OCI-LY7 (cell line): ENCODE results near the gene DOCK3. TPM values are rescaled to one million over a fixed set of nuclear protein-coding genes. Genes with fewer than 3 reads are reported as not detected.

ENCODE experiments used
- BruUV-seq: library from RNA; stranded (reverse); fragments of 400-500 nt; replicated peaks from 2 replicates; lab custom pipeline; 2021; lab: Mats Ljungman, UMichigan
- CTCF ChIA-PET: fragments of 300-600 bp; sonication (Branson Sonifier 250); formaldehyde crosslinking; loops from one replicate; lab custom pipeline; 2022; ENCODE audit warnings: antibody characterized with exemption; ENCODE audit not compliant: unreplicated experiment; lab: Charles Lee
- POLR2A ChIA-PET: fragments of 300-600 bp; sonication (Branson Sonifier 250); formaldehyde crosslinking; loops from one replicate; lab custom pipeline; 2022; ENCODE audit warnings: antibody characterized with exemption; lab: Charles Lee
- DNase-seq: peaks from one replicate; pipeline ENCODE4 v3.0.0-alpha.2; 2015; ENCODE audit warnings: low spot score
- H2AFZ ChIP-seq: fragments of 200-600 bp; sonication (generic), shearing (Covaris generic); 2 replicates; pipeline ENCODE4 v1.6.1; 2014; ENCODE audit warnings: mild to moderate bottlenecking, antibody characterized with exemption, low read length, moderate library complexity
- H3K27ac ChIP-seq: fragments of 200-600 bp; sonication (generic); 2 replicates; pipeline ENCODE4 v1.5.1; 2014; ENCODE audit warnings: mixed run types, low read depth, mild to moderate bottlenecking, moderate library complexity, low read length, inconsistent platforms; ENCODE audit not compliant: poor library complexity, severe bottlenecking
- H3K36me3 ChIP-seq: fragments of 200-600 bp; sonication (generic); 2 replicates; pipeline ENCODE4 v1.6.1; 2014; ENCODE audit warnings: mild to moderate bottlenecking, antibody characterized with exemption, low read length, moderate library complexity, mixed read lengths; ENCODE audit not compliant: insufficient read depth
- H3K4me1 ChIP-seq: fragments of 200-600 bp; sonication (generic); 2 replicates; pipeline ENCODE4 v1.5.1; 2014; ENCODE audit warnings: mild to moderate bottlenecking, low read length; ENCODE audit not compliant: insufficient read depth, poor library complexity, severe bottlenecking
- H3K4me2 ChIP-seq: fragments of 200-600 bp; sonication (generic); 2 replicates; pipeline ENCODE4 v1.6.1; 2014; ENCODE audit warnings: mild to moderate bottlenecking, low read length
- H3K4me3 ChIP-seq: fragments of 200-600 bp; sonication (generic); 2 replicates; pipeline ENCODE4 v1.5.1; 2014; ENCODE audit warnings: mild to moderate bottlenecking, low read depth, low read length; ENCODE audit not compliant: poor library complexity, severe bottlenecking
- H3K79me2 ChIP-seq: fragments of 200-600 bp; sonication (generic); 2 replicates; pipeline ENCODE4 v1.6.1; 2016; ENCODE audit warnings: low read depth, mild to moderate bottlenecking, low read length, moderate library complexity, mixed read lengths; ENCODE audit not compliant: insufficient read depth
- H3K9me2 ChIP-seq: fragments of 200-600 bp; sonication (generic); 2 replicates; pipeline ENCODE4 v1.6.1; 2016; ENCODE audit warnings: mild to moderate bottlenecking, low read length, mixed read lengths; ENCODE audit not compliant: insufficient read depth
- H3K9me3 ChIP-seq: fragments of 200-600 bp; sonication (generic); 2 replicates; pipeline ENCODE4 v1.6.1; 2014; ENCODE audit warnings: mild to moderate bottlenecking, mixed run types, low read length, mixed read lengths
- H4K20me1 ChIP-seq: fragments of 200-600 bp; sonication (generic); 2 replicates; pipeline ENCODE4 v1.6.1; 2014; ENCODE audit warnings: mild to moderate bottlenecking, antibody characterized with exemption, low read length, moderate library complexity, mixed read lengths; ENCODE audit not compliant: insufficient read depth
- EZH2phosphoT487 ChIP-seq: fragments of 200-600 bp; sonication (generic); IDR thresholded peaks from 2 replicates; pipeline ENCODE4 v1.6.1; 2018; ENCODE audit warnings: low read depth, borderline replicate concordance, mild to moderate bottlenecking, mixed run types, antibody characterized with exemption, low read length, moderate library complexity, mixed read lengths
- intact Hi-C: fragments of 100-400 bp; cut with micrococcal nuclease; formaldehyde crosslinking; loops from one replicate; pipeline ENCODE4 v1.10.0; 2022; ENCODE audit not compliant: unreplicated experiment
- total RNA-seq, 2 experiments: library from RNA; depleted of rRNA in 1 of 2; stranded (reverse); fragments of >200 nt in 1 of 2; shearing (Covaris generic) in 1 of 2; gene quantifications; 2 replicates each; pipeline ENCODE4 v1.2.3, GENCODE V29; 2014 to 2022
- TF ChIP-seq, protein P1 (sequence below): fragments of 200-600 bp; sonication (generic); conservative IDR thresholded peaks from 2 replicates; pipeline ENCODE4 v1.5.1; 2014; ENCODE audit warnings: mild to moderate bottlenecking, antibody characterized with exemption, low read length, moderate library complexity, mixed read lengths

Gene DOCK3
- total RNA-seq, 2 experiments from 2014 or later: not detected

DNA sequence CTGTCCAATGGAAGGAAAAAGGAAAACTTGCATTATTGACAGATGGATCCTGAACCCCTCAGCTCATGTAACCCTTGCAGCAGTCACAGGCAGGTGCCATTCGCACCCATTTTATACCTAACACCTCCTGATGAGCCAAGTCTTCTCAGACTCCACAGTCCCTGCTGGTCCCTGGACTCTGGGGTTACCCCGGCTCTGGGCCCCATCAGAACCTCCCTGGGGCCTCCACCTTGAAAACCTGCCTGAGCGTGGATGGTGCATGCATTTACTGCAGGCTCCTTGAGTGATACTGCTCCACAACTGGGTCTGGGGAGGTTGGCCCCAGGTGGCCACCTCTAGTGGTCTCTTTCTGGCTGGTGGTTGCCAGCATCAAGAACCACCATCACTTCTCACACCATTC is 15.9 kb upstream of the DOCK3 start:
- no peak overlapping the region for H3K4me2 ChIP-seq
- H3K9me2 ChIP-seq: no peaks in the 10 kb centered on the region
- H2AFZ ChIP-seq: no peak overlapping the region
- H3K36me3 ChIP-seq: no peaks in the 10 kb centered on the region
- ChIA-PET POLR2A (interaction anchor here (0.7 kb wide), 1 partner anchor 15 kb away, joined by 4 read pairs; no protein-coding TSS in a partner anchor), CTCF (no interaction called here)
- intact Hi-C loops: no loop called here
- H3K9me3 ChIP-seq: no peaks in the 10 kb centered on the region
- H3K4me1 ChIP-seq: no peaks in the 10 kb centered on the region
- DNase-seq: no peak
- no peak overlapping the region for H3K27ac ChIP-seq
- BruUV-seq: no TSS peak
- no peaks in the 10 kb centered on the region for H4K20me1 ChIP-seq
- H3K4me3 ChIP-seq: no peak overlapping the region
- no peaks in the 10 kb centered on the region for H3K79me2 ChIP-seq
- TF ChIP-seq, protein P1, sequence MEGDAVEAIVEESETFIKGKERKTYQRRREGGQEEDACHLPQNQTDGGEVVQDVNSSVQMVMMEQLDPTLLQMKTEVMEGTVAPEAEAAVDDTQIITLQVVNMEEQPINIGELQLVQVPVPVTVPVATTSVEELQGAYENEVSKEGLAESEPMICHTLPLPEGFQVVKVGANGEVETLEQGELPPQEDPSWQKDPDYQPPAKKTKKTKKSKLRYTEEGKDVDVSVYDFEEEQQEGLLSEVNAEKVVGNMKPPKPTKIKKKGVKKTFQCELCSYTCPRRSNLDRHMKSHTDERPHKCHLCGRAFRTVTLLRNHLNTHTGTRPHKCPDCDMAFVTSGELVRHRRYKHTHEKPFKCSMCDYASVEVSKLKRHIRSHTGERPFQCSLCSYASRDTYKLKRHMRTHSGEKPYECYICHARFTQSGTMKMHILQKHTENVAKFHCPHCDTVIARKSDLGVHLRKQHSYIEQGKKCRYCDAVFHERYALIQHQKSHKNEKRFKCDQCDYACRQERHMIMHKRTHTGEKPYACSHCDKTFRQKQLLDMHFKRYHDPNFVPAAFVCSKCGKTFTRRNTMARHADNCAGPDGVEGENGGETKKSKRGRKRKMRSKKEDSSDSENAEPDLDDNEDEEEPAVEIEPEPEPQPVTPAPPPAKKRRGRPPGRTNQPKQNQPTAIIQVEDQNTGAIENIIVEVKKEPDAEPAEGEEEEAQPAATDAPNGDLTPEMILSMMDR: no peak
- TF ChIP-seq EZH2phosphoT487: no peak

DNA sequence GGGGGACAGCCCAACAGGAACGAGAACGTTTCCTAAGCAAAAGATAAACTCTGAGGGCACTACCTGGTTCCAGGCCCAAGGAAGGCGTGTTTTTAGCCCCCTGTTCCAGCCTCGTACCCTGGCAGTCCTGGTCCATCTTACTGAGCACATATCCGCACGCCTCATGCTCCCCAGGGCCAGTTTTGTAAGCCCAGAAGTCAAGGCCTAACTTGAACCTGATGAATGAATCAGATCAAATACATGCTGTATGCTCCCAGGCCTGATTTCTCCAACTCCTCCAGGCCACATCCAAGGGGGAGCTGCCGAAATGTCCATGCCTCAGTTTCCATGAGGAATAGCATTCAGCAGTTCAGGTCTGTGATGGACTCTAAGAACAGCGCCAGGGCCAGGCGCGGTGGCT is 14.3 kb upstream of the DOCK3 start:
- BruUV-seq: no TSS peak
- Histone ChIP-seq H3K4me3 (no peak overlapping the region), H3K27ac (no peak overlapping the region), H3K79me2 (no peaks in the 10 kb centered on the region), H3K4me2 (no peak overlapping the region), H3K4me1 (no peaks in the 10 kb centered on the region), H2AFZ (no peak overlapping the region), H3K36me3 (no peaks in the 10 kb centered on the region), H3K9me2 (no peaks in the 10 kb centered on the region), H3K9me3 (no peaks in the 10 kb centered on the region), H4K20me1 (no peaks in the 10 kb centered on the region)
- ChIA-PET CTCF (no interaction called here), POLR2A (no interaction called here)
- DNase-seq: no peak
- TF ChIP-seq, protein P1: no peak
- TF ChIP-seq EZH2phosphoT487: no peak
- intact Hi-C loops: no loop called here

DNA sequence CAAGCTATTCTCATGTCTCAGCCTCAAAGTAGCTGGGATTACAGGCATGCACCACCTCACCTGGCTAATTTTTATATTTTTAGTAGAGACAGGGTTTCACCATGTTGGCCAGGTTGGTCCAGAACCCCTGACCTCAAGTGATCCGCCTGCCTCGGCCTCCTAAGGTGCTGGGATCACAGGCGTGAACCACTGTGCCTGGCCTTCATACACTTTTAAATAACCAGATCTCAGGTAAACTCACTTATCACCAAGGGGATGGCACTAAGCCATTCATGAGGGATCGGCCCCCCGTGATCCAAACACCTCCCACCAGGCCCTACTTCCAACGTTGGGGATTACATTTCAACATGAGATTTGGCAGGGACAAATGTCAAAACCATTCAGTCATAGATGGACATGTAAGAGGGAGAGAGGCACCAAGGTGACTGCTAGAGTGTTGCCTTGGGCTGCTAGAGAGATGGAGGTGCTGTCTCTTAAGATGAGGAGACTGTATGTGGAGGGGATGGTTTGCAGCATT is 13.3 kb upstream of the DOCK3 start:
- Histone ChIP-seq H4K20me1 (no peaks in the 10 kb centered on the region), H3K36me3 (no peaks in the 10 kb centered on the region), H3K79me2 (no peaks in the 10 kb centered on the region), H3K4me2 (no peak overlapping the region), H3K4me1 (no peaks in the 10 kb centered on the region), H2AFZ (no peak overlapping the region), H3K9me2 (no peaks in the 10 kb centered on the region), H3K4me3 (no peak overlapping the region), H3K27ac (no peak overlapping the region), H3K9me3 (no peaks in the 10 kb centered on the region)
- POLR2A ChIA-PET: no interaction called here
- BruUV-seq: no TSS peak
- CTCF ChIA-PET: interaction anchor here (0.6 kb wide), 1 partner anchor 659 kb away, joined by 3 read pairs; no protein-coding TSS in a partner anchor
- no peak for TF ChIP-seq EZH2phosphoT487
- TF ChIP-seq, protein P1: no peak
- no peak for DNase-seq
- intact Hi-C loops: no loop called here
